22Rv1 (cell line): Measurements from ENCODE around the gene SMPX.

ENCODE experiments used
- H3K27ac ChIP-seq: fragments of 450-650 bp; 2 replicates; pipeline ENCODE4 v1.5.1; 2017
- CTCF ChIP-seq: fragments of 450-650 bp; IDR thresholded peaks from 2 replicates; pipeline ENCODE4 v1.5.1; 2017; ENCODE audit warnings: mild to moderate bottlenecking
- ZFX ChIP-seq: fragments of 450-650 bp; IDR thresholded peaks from 2 replicates; pipeline ENCODE4 v1.6.1; 2017; ENCODE audit warnings: antibody characterized with exemption, borderline replicate concordance

The SMPX gene

DNA sequence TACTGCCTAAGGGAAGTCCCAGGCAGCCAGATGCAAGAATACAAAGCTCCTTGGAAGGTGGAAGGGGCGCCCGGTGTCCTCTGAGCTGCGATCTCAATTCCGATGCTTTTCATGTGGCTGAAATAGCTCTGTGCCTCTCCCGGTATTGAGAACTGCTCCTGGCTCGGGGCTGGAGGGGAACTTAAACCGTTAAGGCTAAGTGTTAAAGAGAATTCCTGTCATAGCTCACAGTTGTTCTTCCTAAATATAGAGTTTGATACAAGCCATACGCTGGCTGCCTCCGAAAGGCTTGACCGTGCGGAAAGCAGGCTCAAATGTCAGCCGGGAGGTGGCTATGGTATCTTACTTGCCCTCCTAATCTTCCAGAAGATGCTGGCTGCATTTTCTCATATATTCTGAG lies at the start of gene SMPX:
TSS of gene SMPX (minus strand) at position 157 of the 400 bp plus-strand sequence. CDS start 3,826 bp downstream, outside the sequence.
- no peak within 1 kb of the TSS for H3K27ac ChIP-seq
- TF ChIP-seq CTCF (no peak), ZFX (no peak)

DNA sequence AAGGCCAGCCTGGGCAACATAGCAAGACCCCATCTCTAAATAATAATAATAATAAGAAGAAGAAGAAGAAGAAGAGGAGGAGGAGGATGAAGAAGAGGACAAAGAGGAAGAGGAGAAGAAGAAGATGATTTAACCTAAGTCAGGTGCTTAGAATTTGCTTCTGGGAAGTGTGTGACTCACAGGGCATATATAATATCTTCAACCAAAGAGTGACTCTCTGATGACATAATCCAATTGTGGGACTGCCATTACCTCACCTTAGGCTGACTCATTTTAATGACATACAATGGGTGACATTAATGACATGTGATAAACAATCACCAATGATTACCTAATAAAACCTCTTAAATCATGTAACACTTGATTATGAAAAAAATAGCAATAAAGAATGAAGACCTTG lies 48.8 kb upstream of the SMPX start:
- no peak overlapping the region for H3K27ac ChIP-seq
- TF ChIP-seq ZFX, result no peak
- no peak for TF ChIP-seq CTCF

- no peak overlapping the region for H3K27ac ChIP-seq
Measured at GRCh38 chrX:21802839-21803238, 44.9 kb upstream of the SMPX start.

DNA sequence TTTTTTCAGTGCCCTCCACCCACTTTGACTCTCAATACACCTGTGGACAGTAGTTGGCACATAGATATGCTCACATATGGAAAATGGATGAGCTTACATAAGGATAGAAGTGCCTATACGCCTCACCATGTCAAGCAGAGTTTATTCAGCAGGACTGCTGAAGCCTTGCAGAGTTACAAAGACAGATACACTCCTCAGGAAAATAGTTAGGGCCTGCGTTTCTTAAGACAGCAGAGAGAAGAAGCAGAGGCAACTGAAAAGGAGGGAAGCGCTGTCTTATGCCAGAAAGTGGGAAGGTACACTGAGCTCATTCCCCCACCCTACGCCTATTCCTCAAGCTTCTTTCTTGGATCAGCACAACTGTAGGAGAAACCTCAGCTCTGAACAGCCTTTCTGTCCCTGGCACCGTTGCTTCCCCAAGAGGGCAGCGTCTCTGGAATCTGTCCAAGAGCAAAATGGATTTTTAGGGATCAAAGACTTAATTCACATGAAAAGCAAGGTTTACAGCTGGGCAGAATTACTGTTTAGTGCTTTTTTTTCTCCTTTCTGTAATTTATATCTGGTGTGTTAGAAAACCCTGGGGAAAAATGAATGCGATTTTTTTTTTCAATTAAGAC lies 44.2 kb upstream of the SMPX start:
- TF ChIP-seq ZFX (no peak), CTCF (no peak)

More at GRCh38 chrX:21802839-21803238, 44.9 kb upstream of the SMPX start:
- TF ChIP-seq ZFX (no peak), CTCF (no peak)

DNA sequence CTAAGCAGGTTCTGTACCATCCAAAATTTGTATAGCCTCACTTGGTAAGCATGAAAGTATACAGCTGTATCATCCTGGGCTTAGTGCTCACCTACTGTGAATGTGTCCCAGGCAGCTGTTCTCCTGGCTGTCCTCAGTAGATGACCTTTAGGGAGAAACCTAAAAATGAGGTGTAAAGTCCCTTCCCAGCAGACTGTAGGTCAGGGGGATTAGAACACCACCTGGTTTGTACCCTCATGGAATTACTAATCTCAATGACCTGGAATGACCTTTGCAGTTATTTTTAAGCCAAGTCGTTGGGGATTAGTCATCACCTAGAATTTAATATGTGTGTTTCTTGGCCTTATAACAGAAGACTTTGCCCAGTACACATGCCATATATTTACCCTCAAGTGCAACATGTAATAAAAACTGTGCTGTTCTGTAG lies 42.4 kb upstream of the SMPX start:
- no peak overlapping the region for H3K27ac ChIP-seq
- TF ChIP-seq ZFX, result no peak
- TF ChIP-seq CTCF, result no peak

More for the DNA sequence above, 44.2 kb upstream of the SMPX start:
- no peak overlapping the region for H3K27ac ChIP-seq

DNA sequence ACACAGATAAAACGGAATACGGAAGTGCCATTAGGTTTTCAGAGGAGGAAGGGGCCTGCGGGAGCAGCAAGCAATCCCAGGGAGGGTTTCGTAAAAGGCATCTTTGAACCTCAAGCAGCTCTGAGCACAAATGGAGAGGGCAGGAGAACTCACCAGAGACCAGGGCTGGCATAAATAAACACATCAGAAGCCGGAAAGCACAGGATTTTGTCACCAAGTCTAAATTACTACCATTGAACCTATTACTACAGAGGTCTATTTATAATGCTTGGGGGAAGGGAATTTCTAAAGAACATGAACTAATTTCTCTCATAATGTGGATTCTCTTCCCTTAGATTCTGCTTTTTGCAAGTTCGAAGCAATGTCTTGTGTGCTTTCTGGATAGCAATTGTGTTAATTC lies 41.9 kb upstream of the SMPX start:
- H3K27ac ChIP-seq, result no peak overlapping the region
- TF ChIP-seq ZFX (no peak), CTCF (no peak)

- TF ChIP-seq CTCF (no peak), ZFX (no peak)
- no peak overlapping the region for H3K27ac ChIP-seq
Measured at GRCh38 chrX:21798677-21799219, 40.8 kb upstream of the SMPX start.
